IMR-90 (cell line): Measurements from ENCODE around the gene PTPN4. TPM values are rescaled to one million over a fixed set of nuclear protein-coding genes. Genes with fewer than 3 reads are reported as not detected.
A peak's percentile ranks its signal among the peaks of the same experiment; 100 is the strongest.

ENCODE experiments used
- ATAC-seq: fragments of 200-7000 bp; cut with Tn5 transposase; 2 replicates; pipeline ENCODE4 v1.9.1; 2020; ENCODE audit warnings: low read depth, mild to moderate bottlenecking, moderate library complexity
- BruUV-seq: library from RNA; stranded (reverse); fragments of 400-500 nt; replicated peaks from 2 replicates; lab custom pipeline; 2021; lab: Mats Ljungman, UMichigan
- CTCF ChIA-PET: fragments of 300-600 bp; formaldehyde crosslinking; extraction: SDS; loops from one replicate; lab custom pipeline; 2021; ENCODE audit warnings: antibody characterized with exemption; lab: Yijun Ruan, JAX
- POLR2A ChIA-PET: fragments of 300-600 bp; sonication (Branson Sonifier 250); formaldehyde crosslinking; loops from one replicate; lab custom pipeline; 2022; ENCODE audit warnings: antibody characterized with exemption; ENCODE audit not compliant: unreplicated experiment; lab: Charles Lee
- DNase-seq: peaks from one replicate; pipeline ENCODE4 v3.0.0; 2013
- H2AFZ ChIP-seq: replicated peaks from 2 replicates; pipeline ENCODE3; 2013; ENCODE audit warnings: low read length, mild to moderate bottlenecking; ENCODE audit not compliant: poor library complexity
- H2AK5ac ChIP-seq: 2 replicates; pipeline ENCODE4 v1.6.1; 2013; ENCODE audit warnings: low read depth, low read length, inconsistent platforms
- H2AK9ac ChIP-seq: replicated peaks from 2 replicates; pipeline ENCODE3; 2013; ENCODE audit warnings: mild to moderate bottlenecking, low read depth, low read length, moderate library complexity; ENCODE audit not compliant: poor library complexity
- H2BK120ac ChIP-seq: 2 replicates; pipeline ENCODE4 v1.6.1; 2013; ENCODE audit warnings: low read depth, low read length, inconsistent platforms
- H2BK15ac ChIP-seq: 3 replicates; pipeline ENCODE4 v1.6.1; 2013; ENCODE audit warnings: low read depth, low read length, inconsistent platforms
- H2BK20ac ChIP-seq: 2 replicates; pipeline ENCODE4 v1.6.1; 2013; ENCODE audit warnings: low read depth, mild to moderate bottlenecking, inconsistent platforms, low read length, moderate library complexity
- H2BK5ac ChIP-seq: 2 replicates; pipeline ENCODE4 v1.6.1; 2013; ENCODE audit warnings: mild to moderate bottlenecking, low read depth, low read length, inconsistent platforms; ENCODE audit not compliant: poor library complexity, severe bottlenecking
- H3K14ac ChIP-seq: replicated peaks from 2 replicates; pipeline ENCODE4 v1.6.1; 2013; ENCODE audit warnings: low read depth, low read length, inconsistent platforms
- H3K18ac ChIP-seq: 2 replicates; pipeline ENCODE4 v1.6.1; 2013; ENCODE audit warnings: low read depth, low read length, control low read depth
- H3K23ac ChIP-seq: 2 replicates; pipeline ENCODE4 v1.6.1; 2013; ENCODE audit warnings: low read depth, low read length, inconsistent platforms
- H3K27ac ChIP-seq: 2 replicates; pipeline ENCODE4 v1.5.1; 2013; ENCODE audit warnings: mild to moderate bottlenecking, control low read depth, low read length; ENCODE audit not compliant: insufficient read depth
- H3K27me3 ChIP-seq: 2 replicates; pipeline ENCODE4 v1.6.1; 2013; ENCODE audit warnings: low read length; ENCODE audit not compliant: control insufficient read depth, insufficient read depth
- H3K36me3 ChIP-seq: 2 replicates; pipeline ENCODE4 v1.6.1; 2013; ENCODE audit warnings: low read length, mixed read lengths; ENCODE audit not compliant: control insufficient read depth, insufficient read depth
- H3K4ac ChIP-seq: 2 replicates; pipeline ENCODE4 v1.6.1; 2013; ENCODE audit warnings: low read depth, low read length, inconsistent platforms
- H3K4me1 ChIP-seq: 2 replicates; pipeline ENCODE4 v1.6.1; 2013; ENCODE audit warnings: low read length, mixed read lengths; ENCODE audit not compliant: control insufficient read depth, insufficient read depth
- H3K4me2 ChIP-seq: 2 replicates; pipeline ENCODE4 v1.6.1; 2013; ENCODE audit warnings: low read depth, mild to moderate bottlenecking, control low read depth, low read length, moderate library complexity
- H3K4me3 ChIP-seq: 2 replicates; pipeline ENCODE4 v1.5.1; 2013; ENCODE audit warnings: low read depth, mild to moderate bottlenecking, control low read depth, low read length, moderate library complexity; ENCODE audit not compliant: insufficient read depth
- H3K56ac ChIP-seq: 2 replicates; pipeline ENCODE4 v1.6.1; 2013; ENCODE audit warnings: low read length, inconsistent platforms; ENCODE audit not compliant: insufficient read depth; ENCODE audit errors: extremely low read depth
- H3K79me1 ChIP-seq, 2 experiments: 2 replicates each; pipeline ENCODE4 v1.6.1; 2013; ENCODE audit warnings: low read length in 2 of 2, inconsistent platforms in 1 of 2, low read depth in 1 of 2
- H3K9ac ChIP-seq: 2 replicates; pipeline ENCODE4 v1.6.1; 2013; ENCODE audit warnings: low read depth, low read length, control low read depth
- H3K9me1 ChIP-seq: 2 replicates; pipeline ENCODE4 v1.6.1; 2013; ENCODE audit warnings: low read length, inconsistent platforms; ENCODE audit not compliant: insufficient read depth
- H3K9me3 ChIP-seq: 2 replicates; pipeline ENCODE4 v1.6.1; 2013; ENCODE audit warnings: low read length; ENCODE audit not compliant: control insufficient read depth, insufficient read depth
- H4K20me1 ChIP-seq: 2 replicates; pipeline ENCODE4 v1.6.1; 2013; ENCODE audit warnings: low read length, inconsistent platforms; ENCODE audit not compliant: insufficient read depth
- H4K5ac ChIP-seq: 2 replicates; pipeline ENCODE4 v1.6.1; 2013; ENCODE audit warnings: mild to moderate bottlenecking, low read depth, low read length, control low read depth
- H4K8ac ChIP-seq, 2 experiments: 2 replicates each; pipeline ENCODE4 v1.6.1; 2013; ENCODE audit warnings: low read depth in 2 of 2, low read length in 2 of 2, control low read depth in 1 of 2, inconsistent platforms in 1 of 2
- H4K91ac ChIP-seq: 2 replicates; pipeline ENCODE4 v1.6.1; 2013; ENCODE audit warnings: low read depth, low read length, inconsistent platforms; ENCODE audit not compliant: insufficient read depth
- CTCF ChIP-seq: conservative IDR thresholded peaks from 2 replicates; pipeline ENCODE4 v1.5.1; 2012; ENCODE audit warnings: mild to moderate bottlenecking, low read depth, low read length, improper control_type of control experiment
- ELK1 ChIP-seq: fragments of 150-350 bp; IDR thresholded peaks from 2 replicates; pipeline ENCODE4 v1.6.1; 2016; ENCODE audit warnings: low read depth, mild to moderate bottlenecking, low read length, moderate library complexity, borderline replicate concordance
- MXI1 ChIP-seq: IDR thresholded peaks from 2 replicates; pipeline ENCODE4 v1.6.1; 2012; ENCODE audit warnings: low read depth, mild to moderate bottlenecking, low read length, moderate library complexity, borderline replicate concordance
- NFE2L2 ChIP-seq: fragments of 150-350 bp; IDR thresholded peaks from 2 replicates; pipeline ENCODE4 v1.6.1; 2016; ENCODE audit warnings: low read depth, mild to moderate bottlenecking, low read length
- USF2 ChIP-seq: fragments of 150-350 bp; IDR thresholded peaks from 2 replicates; pipeline ENCODE4 v1.6.1; 2017; ENCODE audit warnings: mild to moderate bottlenecking, antibody characterized with exemption, low read length, low read depth
- WGBS, 2 experiments: methylation state at CpG; one replicate each; pipeline versions ENCODE4 v1.1.5 to v1.1.7; 2013; ENCODE audit warnings: missing lambda C conversion rate in 2 of 2; ENCODE audit not compliant: insufficient read length in 1 of 2; ENCODE audit errors: extremely low coverage in 2 of 2; 5-methylcytosine and 5-hydroxymethylcytosine counted together
- dilution Hi-C: fragments of 300-500 bp; cut with HindIII; formaldehyde crosslinking; loops from one replicate; pipeline ENCODE4 v1.14.3; 2018; ENCODE audit warnings: low sequenced_read_pairs; ENCODE audit not compliant: unreplicated experiment
- in situ Hi-C: fragments of 300-500 bp; cut with MboI; formaldehyde crosslinking; loops from 3 replicates; pipeline ENCODE4 v1.14.3; 2019; ENCODE audit warnings: low sequenced_read_pairs, inconsistent platforms, mixed read lengths
- intact Hi-C: fragments of 100-400 bp; cut with micrococcal nuclease; formaldehyde crosslinking; loops from 2 replicates; pipeline ENCODE4 v1.10.0; 2022
- polyA plus RNA-seq, 3 experiments: library from polyadenylated mRNA; depleted of rRNA; stranded (reverse); fragments of >200 nt; gene quantifications; 2 replicates each; pipeline ENCODE4 v1.2.3, GENCODE V29; 2012; ENCODE audit warnings: low replicate concordance in 1 of 3
- total RNA-seq: library from RNA; depleted of rRNA; stranded (reverse); fragments of >200 nt; gene quantifications from 2 replicates; pipeline ENCODE4 v1.2.3, GENCODE V29; 2012

PTPN4 gene
- total and polyA plus RNA-seq, 2 of the 4 experiments (the other 2 are of a cell fraction), result 2.9 to 19.2 TPM

DNA sequence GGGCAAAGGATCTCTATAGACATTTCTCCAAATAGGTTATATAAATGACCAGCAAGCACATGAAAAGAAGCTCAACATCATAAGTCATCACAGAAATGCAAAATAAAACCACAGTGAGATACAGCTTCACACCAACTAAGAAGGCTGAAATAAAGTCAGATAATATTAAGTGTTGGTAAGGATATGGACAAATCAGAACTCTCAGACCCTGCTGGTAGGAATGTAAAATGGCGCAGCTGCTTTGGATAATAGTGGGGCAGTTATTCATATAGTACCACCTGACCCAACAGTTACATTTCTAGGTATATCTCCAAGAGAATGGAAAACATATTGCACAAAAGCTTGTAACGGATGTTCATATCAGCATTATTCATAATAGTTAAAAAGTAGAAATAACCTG, 267.2 kb downstream of the PTPN4 start:
- H2AK5ac ChIP-seq, result no peak overlapping the region
- H2BK15ac ChIP-seq, result no peak overlapping the region
- no peak overlapping the region for H2BK120ac ChIP-seq
- DNase-seq (no peak), ATAC-seq (no peak)
- no peak overlapping the region for H4K8ac ChIP-seq
- H3K4me3 ChIP-seq, result no peak overlapping the region
- H3K27ac ChIP-seq, result no peak overlapping the region
- H3K9ac ChIP-seq, result no peak overlapping the region
- no peaks in the 10 kb centered on the region for H4K20me1 ChIP-seq
- no TSS peak for BruUV-seq
- H3K23ac ChIP-seq, result no peak overlapping the region
- in situ Hi-C loops (no loop called here), dilution Hi-C loops (no loop called here), intact Hi-C loops (no loop called here)
- H3K9me1 ChIP-seq, result no peaks in the 10 kb centered on the region
- H2AFZ ChIP-seq, result no peak overlapping the region
- no peak overlapping the region for H3K4me2 ChIP-seq
- POLR2A ChIA-PET, result no interaction called here
- no peak overlapping the region for H4K91ac ChIP-seq
- no peaks in the 10 kb centered on the region for H3K36me3 ChIP-seq
- H4K5ac ChIP-seq, result no peak overlapping the region
- H3K4me1 ChIP-seq, result no peaks in the 10 kb centered on the region
- H3K9me3 ChIP-seq, result no peaks in the 10 kb centered on the region
- H2BK5ac ChIP-seq, result no peak overlapping the region
- no peak overlapping the region for H3K14ac ChIP-seq
- no peak overlapping the region for H2BK20ac ChIP-seq
- H3K27me3 ChIP-seq, result no peaks in the 10 kb centered on the region
- no peak overlapping the region for H3K4ac ChIP-seq
- peaks cover 8 to 11% of the 10 kb centered on the region in 2 experiments; a peak in 3 of 4 replicates for H3K79me1 ChIP-seq
- TF ChIP-seq NFE2L2 (no peak), ELK1 (no peak), USF2 (no peak), MXI1 (no peak), CTCF (0 out of 2 replicates have a peak, but pooled peaks have one; percentile 5)
- CTCF ChIA-PET, result no interaction called here
- H3K18ac ChIP-seq, result no peak overlapping the region
- WGBS, 2 experiments, result no CpG with 5 or more reads among the region's 2 CpGs
- H2AK9ac ChIP-seq, result no peak overlapping the region
- no peak overlapping the region for H3K56ac ChIP-seq
